GM21528 (cell line): ENCODE results near the gene CRELD1.

Experiments used
- ATAC-seq: cut with Tn5 transposase; IDR thresholded peaks from one replicate; pipeline ENCODE4 v1.9.1; 2021; ENCODE audit warnings: mild to moderate bottlenecking, moderate library complexity; ENCODE audit not compliant: unreplicated experiment, low FRiP score

The CRELD1 gene

DNA sequence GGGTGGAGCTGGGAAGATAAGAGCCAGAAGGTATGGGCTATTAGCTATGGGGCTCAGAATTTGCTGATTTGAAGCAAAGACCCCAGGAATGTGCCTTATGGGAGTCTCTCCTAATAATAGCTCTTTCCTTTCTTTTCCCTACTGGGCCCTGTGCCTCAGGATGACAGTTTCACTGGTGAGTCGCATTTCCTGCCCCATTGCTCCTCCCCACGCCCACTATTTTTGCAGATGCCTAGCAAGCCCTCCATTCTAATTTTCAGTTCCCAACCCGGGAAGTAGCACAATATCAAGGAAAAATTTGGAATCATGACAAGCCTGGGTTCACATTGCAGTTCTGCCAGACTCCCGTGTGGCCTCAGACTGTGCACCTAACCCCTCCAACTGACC, 30.4 kb upstream of the CRELD1 start:
- ATAC-seq = no peak

DNA sequence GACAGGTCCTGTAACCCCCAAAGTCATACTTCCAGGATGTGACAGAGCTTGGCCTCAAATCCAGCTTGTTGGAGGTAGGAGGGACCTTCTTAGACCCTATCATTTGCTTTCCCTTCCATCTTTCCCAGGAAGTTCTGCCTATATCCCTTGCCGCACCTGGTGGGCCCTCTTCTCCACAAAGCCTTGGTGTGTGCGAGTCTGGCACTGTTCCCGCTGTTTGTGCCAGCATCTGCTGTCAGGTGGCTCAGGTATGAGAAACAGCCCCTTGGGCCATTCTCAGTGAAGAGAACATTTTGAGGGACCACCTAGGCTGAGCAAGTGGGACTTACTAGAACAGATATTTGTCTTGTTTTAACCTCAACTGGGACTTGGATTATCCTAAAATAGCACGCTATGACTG, 29.7 kb upstream of the CRELD1 start:
- ATAC-seq = no peak

DNA sequence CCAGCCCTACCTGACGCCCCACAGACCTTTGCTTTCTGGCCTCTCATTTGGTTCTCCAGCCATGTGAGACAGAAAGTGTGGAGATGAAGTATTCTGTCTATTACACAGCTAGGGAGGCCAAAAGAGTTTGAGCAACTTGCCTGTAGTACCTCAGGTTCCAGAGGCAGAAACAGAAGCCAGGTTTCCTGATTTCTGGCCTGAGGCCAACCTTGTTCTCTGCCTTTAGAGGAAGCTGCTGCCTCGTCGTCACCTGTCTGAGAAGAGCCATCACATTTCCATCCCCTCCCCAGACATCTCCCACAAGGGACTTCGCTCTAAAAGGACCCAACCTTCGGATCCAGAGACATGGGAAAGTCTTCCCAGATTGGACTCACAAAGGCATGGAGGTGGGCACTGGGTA, 27.2 kb upstream of the CRELD1 start:
- no peak for ATAC-seq

DNA sequence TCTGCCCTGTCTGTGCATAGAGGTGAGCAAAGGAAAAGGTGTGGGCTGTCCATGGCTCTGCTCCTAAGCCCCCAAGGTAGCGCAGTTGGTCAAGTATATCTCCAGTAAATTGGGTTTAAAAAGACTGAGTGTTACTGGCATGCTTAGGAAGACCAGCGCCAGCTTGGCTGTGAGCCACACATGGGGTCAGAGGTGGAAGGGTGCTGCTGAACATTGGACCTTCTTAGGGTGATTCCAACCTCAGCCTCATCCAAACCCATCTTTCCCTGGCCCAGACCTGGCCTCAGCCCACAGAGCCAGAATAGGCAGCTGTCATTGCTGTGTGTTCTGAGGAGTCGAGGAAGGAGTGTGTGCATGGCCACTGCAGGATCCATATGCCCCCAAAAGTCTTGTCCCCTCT, 25.3 kb upstream of the CRELD1 start:
- no peak for ATAC-seq

DNA sequence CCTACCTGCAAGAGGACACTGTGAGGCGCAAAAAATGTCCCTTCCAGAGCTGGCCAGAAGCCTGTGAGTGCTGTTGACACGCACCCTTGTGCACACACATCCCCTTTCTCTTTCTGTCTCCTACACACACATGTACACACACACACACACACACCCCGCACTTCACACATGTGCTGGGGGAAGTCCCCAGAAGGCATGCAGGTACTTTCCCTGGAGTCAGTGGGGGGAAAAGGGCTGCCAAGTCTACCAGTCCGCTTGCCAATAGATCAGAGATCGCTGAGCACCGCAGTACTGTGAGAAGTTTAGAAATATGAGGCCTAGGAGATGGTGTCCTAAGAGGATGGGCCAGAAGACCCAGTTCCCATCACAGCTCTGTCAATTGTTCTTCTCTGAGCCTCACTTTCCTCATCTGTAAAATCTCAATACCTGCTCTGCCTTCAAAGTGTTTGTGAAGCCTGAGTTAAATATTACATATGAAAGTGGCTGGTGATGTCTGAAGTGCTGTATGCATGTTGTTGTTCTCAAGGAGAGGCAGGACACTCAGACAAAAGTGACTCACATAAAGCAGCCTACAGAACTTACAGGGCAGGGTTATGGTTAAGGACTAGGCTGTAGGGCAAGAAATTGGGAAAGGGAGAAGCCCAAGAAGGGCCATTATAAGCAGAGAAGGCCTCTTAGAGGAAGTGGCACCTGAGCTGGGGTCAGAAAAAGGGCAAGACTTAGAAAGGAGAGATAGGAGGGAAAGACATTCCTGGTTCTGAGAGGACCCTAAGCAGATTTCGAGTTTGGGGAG, 24.2 kb upstream of the CRELD1 start:
- ATAC-seq = no peak

DNA sequence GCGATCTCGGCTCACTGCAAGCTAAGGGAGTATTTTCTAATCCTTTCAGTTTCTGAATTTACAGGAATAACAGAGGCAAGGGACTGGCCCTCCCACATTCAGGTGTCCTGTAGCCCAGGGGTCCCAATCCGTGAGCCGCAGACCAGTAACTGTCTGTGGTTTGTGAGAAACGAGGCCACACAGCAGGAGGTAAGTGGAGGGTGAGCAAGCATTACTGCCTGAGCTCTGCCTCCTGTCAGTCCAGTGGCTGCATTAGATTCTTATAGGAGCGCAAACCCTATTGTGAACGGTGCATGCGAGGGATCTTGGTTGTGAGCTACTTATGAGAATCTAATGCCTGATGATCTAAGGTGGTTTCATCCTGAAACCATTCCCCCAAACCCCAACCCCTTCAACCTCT, 21.8 kb upstream of the CRELD1 start:
- no peak for ATAC-seq

DNA sequence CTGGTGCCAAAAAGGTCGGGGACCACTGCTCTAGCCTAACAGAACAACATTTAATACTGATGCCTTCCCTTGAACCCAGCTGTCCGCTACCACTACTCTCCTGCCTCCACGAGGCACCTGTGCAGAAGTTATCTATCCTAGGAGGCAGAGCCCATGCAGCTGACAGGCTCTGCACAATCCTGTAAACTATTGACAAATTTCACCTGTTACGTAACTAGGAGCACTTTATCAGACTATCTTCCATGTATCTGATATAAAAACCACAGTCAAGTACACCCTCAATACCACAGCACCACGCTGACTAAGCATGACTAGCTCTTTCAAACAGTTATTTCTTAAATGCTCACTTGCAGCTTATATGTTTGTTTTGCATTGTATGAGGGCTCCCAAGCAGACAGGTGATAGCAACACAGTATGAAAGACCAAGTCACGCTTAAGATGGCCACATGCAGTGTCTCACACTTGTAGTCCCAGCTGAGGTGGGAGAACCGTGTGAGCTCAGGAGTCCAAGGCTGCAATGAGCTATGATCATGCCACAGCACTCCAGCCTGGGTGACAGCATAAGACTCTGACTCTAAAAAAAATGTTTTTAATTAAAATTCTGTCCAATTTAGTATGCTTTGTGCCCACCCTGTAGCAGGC, 21.2 kb upstream of the CRELD1 start:
- no peak for ATAC-seq

DNA sequence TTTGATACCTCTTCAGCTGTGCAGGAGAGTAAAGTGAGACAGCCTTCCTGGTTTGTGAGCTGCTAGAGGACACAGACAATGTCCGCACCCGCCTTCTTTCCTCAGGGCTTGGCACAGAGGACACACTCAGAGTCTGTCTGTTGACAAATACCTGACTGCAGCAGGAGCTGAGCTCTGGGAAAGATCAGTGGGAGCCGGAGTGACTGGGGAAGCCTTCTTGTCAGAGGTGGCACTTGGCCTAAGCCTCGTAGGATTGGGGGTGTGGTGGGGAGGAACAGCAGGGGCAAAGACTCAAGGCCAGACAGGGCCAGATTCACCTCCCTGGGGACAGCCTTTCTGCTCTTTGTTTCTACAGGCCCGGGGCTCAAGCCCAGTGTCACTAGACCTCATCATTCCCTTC, 20.0 kb upstream of the CRELD1 start:
- no peak for ATAC-seq

DNA sequence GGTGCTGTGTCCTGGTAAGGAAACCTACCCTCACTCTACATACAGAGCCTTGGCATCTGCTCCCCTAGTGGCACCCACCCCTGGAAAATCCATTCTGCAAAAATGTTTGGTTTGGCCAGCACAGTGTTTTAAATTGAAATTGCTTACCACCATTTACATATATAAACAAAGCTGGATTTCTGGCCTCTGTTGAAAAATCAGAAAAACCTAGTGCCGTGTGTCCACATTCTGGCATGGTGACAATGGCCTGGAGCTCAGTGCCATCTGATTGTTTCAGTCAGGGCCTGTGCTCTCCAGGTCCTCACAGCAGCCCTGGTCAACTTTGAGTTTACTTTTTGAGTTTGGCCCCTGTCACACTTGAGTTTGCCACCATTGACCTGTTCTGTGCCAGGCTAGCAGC, 19.6 kb upstream of the CRELD1 start:
- no peak for ATAC-seq

DNA sequence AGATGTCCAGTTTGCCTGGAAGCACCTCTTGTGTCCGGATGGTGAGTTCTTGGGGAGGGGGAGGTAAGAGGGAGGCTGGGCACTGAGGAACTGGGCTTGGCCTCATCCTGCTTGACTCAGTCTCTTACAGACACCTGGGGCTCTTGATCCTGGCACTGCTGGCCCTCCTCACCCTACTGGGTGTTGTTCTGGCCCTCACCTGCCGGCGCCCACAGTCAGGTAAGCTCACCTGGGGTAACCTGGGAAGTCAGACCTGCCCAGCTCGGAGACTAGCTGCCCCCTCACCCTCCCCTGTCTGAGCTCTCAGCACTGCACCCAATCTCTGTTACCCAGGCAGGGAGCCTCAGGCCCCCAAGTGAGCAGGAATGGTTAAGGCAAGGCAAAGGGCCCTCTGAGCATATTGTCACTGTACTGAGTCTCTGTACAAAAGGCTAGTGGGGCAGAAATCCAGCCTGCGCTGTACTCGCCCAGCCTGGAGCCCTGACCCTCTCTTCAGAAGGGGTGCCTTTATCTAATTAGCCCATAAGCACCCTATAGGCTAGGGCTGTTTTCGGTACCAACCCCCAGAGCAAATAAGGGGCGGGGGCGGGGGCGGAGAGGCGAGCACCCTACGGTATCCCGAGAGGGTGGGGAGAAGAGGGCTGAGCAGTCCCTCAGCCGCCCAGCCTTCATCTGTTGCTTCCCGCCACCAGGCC, 18.9 kb upstream of the CRELD1 start:
- ATAC-seq = no peak

DNA sequence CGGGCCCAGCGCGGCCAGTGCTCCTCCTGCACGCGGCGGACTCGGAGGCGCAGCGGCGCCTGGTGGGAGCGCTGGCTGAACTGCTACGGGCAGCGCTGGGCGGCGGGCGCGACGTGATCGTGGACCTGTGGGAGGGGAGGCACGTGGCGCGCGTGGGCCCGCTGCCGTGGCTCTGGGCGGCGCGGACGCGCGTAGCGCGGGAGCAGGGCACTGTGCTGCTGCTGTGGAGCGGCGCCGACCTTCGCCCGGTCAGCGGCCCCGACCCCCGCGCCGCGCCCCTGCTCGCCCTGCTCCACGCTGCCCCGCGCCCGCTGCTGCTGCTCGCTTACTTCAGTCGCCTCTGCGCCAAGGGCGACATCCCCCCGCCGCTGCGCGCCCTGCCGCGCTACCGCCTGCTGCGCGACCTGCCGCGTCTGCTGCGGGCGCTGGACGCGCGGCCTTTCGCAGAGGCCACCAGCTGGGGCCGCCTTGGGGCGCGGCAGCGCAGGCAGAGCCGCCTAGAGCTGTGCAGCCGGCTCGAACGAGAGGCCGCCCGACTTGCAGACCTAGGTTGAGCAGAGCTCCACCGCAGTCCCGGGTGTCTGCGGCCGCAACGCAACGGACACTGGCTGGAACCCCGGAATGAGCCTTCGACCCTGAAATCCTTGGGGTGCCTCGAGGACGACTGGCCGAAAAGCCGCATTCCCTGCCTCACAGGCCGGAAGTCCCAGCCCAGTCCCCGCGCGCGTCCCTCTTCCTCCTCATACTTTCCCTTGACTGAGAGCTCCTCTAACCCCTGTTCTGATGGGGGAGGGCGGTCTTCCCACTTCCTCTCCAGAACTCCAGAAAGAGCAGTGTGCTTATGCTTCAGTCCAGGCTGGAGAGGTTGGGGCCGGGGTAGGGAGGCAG, 18.1 kb upstream of the CRELD1 start:
- ATAC-seq = no peak

DNA sequence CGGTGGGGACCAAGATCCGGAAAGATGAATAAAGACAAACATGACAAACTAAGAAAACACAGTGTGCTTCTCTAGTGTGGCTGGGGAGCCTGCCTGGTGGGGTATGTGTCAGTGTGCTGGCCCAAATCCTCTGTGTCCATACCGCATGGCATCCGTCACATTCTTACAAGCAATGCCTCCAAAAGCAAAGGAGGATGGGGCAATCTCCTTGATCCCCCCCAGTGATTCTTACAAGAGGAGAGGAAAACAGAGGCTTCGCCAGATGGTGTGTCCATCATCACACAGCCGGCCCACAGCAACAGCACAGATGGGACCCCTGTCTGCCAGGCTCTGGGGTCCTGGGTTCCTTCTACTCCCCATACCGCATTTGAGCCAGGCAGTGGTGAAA, 17.3 kb upstream of the CRELD1 start:
- no peak for ATAC-seq

DNA sequence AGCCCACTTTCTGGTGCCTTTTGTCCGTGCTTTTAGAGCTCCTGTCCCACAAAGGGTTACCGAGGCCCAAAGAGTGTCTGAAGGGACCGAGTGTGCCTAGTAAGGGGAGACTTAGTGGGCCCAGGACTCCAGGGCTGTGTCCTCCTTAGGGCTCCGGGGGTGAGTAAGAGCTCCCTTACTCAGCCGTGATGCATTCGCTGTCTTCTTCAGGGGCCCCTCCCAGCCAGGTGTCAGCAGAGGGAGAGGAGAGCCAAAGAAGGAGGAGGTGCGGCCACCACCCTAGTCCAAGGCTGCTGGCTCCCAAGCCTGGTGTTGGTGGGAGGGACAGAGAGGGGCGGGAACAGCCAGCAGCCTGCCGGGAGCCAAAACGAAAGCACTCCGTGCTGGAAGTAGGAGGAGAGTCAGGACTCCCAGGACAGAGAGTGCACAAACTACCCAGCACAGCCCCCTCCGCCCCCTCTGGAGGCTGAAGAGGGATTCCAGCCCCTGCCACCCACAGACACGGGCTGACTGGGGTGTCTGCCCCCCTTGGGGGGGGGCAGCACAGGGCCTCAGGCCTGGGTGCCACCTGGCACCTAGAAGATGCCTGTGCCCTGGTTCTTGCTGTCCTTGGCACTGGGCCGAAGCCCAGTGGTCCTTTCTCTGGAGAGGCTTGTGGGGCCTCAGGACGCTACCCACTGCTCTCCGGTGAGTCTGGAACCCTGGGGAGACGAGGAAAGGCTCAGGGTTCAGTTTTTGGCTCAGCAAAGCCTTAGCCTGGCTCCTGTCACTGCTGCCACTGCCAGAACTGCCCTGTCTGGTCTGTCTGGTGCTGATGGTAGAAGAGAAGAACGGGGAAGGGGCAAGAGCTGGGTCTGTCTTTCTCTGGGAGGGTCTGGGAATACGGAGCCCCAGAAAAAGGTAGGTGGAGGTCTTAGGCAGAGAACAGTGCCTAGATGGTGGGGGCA, 16.6 kb upstream of the CRELD1 start, which contains the start of gene IL17RC:
TSS of gene IL17RC (plus strand) at position 365 of the 947 bp plus-strand sequence. CDS start at position 583, 218 bp downstream.
- ATAC-seq = no peak

DNA sequence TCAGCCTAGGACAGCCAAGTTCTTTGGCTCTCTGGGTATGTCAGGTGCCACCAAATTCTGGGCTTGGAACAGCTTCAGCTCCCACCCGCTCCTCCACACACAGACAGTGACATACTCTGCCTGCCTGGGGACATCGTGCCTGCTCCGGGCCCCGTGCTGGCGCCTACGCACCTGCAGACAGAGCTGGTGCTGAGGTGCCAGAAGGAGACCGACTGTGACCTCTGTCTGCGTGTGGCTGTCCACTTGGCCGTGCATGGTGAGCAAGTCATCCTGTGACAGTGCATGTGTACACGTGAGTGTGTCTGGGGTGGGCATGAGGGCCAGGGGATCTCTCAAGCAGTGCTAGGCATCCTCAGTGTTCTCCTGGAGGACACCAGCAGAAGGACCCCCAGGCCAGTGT, 15.8 kb upstream of the CRELD1 start:
- no peak for ATAC-seq

DNA sequence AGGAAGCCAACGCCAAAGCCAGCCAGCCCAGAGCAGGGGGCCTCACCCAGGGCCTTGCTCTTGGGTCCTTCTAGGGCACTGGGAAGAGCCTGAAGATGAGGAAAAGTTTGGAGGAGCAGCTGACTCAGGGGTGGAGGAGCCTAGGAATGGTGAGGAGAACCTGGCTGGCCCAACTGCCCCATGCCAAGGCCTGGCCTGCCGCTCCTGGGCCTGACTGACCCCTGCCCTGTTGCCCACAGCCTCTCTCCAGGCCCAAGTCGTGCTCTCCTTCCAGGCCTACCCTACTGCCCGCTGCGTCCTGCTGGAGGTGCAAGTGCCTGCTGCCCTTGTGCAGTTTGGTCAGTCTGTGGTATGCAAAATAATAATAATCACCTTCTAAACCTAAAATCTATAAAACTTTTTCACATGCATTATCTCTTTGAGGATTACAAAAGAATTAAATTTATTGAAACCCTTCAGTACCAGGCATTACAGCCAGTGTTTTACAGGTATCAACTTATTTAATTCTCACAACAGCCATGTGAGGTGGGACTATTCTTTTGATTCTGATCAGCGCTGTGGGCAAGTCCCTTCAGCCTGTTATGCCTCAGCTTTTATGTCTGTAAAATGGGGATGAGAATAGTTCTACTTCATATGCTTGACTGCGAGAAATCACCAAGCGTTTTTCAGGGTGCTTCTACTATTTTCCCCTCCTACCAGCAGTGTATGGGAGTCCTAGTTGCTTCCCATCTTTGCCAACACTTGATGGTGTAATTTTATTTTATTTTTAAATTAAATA, 15.2 kb upstream of the CRELD1 start:
- no peak for ATAC-seq

DNA sequence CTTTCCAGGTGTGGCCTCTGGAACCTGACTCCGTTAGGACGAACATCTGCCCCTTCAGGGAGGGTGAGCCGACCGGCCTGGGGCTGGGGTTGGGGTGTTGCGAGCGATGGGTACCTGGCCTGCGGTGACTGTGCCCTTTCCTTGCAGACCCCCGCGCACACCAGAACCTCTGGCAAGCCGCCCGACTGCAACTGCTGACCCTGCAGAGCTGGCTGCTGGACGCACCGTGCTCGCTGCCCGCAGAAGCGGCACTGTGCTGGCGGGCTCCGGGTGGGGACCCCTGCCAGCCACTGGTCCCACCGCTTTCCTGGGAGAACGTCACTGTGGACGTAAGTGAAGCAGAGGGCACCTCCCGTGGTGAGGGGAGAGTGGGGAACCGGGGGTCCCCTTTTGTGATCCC, 5.5 kb upstream of the CRELD1 start:
- ATAC-seq = no peak

DNA sequence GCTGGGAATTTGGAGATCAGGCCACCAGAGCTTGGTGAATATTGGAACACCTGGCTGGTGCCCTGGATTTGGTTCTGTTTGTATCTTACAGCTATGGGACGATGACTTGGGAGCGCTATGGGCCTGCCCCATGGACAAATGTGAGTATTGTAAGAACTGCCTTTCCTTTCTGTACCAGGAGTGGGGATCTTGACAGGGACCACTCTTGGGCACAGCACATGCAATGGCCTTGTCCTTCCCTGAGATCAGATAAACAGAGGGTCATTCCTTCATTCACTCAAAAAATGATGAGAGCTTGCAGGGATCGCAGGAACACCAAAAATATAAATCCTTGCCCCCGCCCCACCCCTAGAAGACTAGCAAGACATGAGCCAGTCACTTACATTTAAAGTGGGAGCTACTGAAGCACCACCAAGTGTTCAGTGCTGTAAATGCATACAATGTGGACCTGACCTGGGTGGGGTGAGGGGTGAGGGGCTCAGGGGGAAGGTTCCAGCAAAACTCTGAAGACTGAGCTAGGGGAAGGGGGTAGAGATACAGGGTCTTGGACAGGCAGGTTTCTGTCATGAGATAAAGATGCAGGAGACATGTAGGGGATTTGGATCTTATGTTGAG, 2.7 kb upstream of the CRELD1 start:
- no peak for ATAC-seq

DNA sequence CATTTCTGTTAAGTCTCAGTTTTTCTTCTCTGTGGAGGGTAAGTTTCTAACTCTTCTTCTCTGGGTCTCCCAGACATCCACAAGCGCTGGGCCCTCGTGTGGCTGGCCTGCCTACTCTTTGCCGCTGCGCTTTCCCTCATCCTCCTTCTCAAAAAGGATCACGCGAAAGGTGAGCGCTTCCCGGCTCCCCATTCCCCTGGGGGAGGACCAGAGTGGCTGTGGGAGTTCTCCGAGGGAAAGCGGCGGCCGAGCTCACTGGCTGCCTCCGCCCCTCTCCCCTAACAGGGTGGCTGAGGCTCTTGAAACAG, 1.1 kb upstream of the CRELD1 start:
- no peak for ATAC-seq
